Natural killer cell (primary cell): ENCODE data around the gene CXCL12. TPM values are rescaled to one million over a fixed set of nuclear protein-coding genes. Genes with fewer than 3 reads are reported as not detected.

Experiments
- ATAC-seq, 3 donors: fragments of 150-1000 bp in 2 of 3; fragments of 200-7000 bp in 1 of 3; cut with Tn5 transposase; 1 replicate in 1 of 3; 2 replicates in 2 of 3; pipeline ENCODE4 v1.10.0; 2021; ENCODE audit warnings: mild to moderate bottlenecking in 2 of 3, moderate library complexity in 2 of 3
- DNase-seq, 2 donors: peaks; one replicate each; pipeline versions ENCODE4 v3.0.0 to v3.0.0-alpha.2; 2013 to 2021; ENCODE audit warnings: mixed read lengths in 1 of 2
- H3K27ac ChIP-seq: one replicate; pipeline ENCODE4 v1.5.1; 2013; ENCODE audit warnings: mild to moderate bottlenecking, low read length
- H3K27me3 ChIP-seq: one replicate; pipeline ENCODE4 v1.6.1; 2013; ENCODE audit warnings: low read length; ENCODE audit not compliant: control insufficient read depth, insufficient read depth
- H3K36me3 ChIP-seq: one replicate; pipeline ENCODE4 v1.6.1; 2013; ENCODE audit warnings: low read length; ENCODE audit not compliant: control insufficient read depth, insufficient read depth
- H3K4me1 ChIP-seq: one replicate; pipeline ENCODE4 v1.6.1; 2013; ENCODE audit warnings: low read length; ENCODE audit not compliant: control insufficient read depth, insufficient read depth
- H3K4me3 ChIP-seq: one replicate; pipeline ENCODE4 v1.5.1; 2013; ENCODE audit warnings: low read length
- H3K9me3 ChIP-seq: one replicate; pipeline ENCODE4 v1.6.1; 2013; ENCODE audit warnings: low read length; ENCODE audit not compliant: control insufficient read depth, insufficient read depth
- H3K27ac Mint-ChIP-seq, 2 donors: one replicate each; pipeline ENCODE4 v1.8.0; 2022; ENCODE audit warnings: mild to moderate bottlenecking in 2 of 2, mixed read lengths in 2 of 2, moderate library complexity in 1 of 2
- H3K27me3 Mint-ChIP-seq, 2 donors: one replicate each; pipeline ENCODE4 v1.8.0; 2022; ENCODE audit warnings: low read depth in 2 of 2, mixed read lengths in 2 of 2
- H3K36me3 Mint-ChIP-seq: one replicate; pipeline ENCODE4 v1.8.0; 2022; ENCODE audit warnings: mixed read lengths
- H3K4me1 Mint-ChIP-seq, 2 donors: one replicate each; pipeline ENCODE4 v1.8.0; 2022; ENCODE audit warnings: mixed read lengths in 2 of 2
- H3K4me3 Mint-ChIP-seq: one replicate; pipeline ENCODE4 v1.8.0; 2022; ENCODE audit warnings: mild to moderate bottlenecking, moderate library complexity, mixed read lengths
- H3K9me3 Mint-ChIP-seq, 2 donors: one replicate each; pipeline ENCODE4 v1.8.0; 2022; ENCODE audit warnings: mixed read lengths in 2 of 2
- CTCF ChIP-seq: fragments of 200-600 bp; IDR thresholded peaks from one replicate; pipeline ENCODE4 v1.8.0; 2022; ENCODE audit warnings: antibody characterized with exemption
- WGBS: methylation state at CpG from one replicate; pipeline ENCODE4 v1.1.7; 2013; ENCODE audit warnings: missing lambda C conversion rate; ENCODE audit not compliant: insufficient coverage; 5-methylcytosine and 5-hydroxymethylcytosine counted together
- intact Hi-C: fragments of 100-400 bp; cut with micrococcal nuclease; formaldehyde crosslinking; loops from one replicate; pipeline ENCODE4 v1.14.2; 2022
- total RNA-seq, 4 donors: library from RNA; stranded (reverse); fragments of 120-200 nt in 1 of 4; gene quantifications; one replicate each; pipeline versions ENCODE4 v1.2.3 to v1.2.4, GENCODE V29; 2013 to 2022

Gene CXCL12
- total RNA-seq, 3 donors from 2014 or later (not counting 1 experiment from before 2014, with no cell fraction given) = not detected

GRCh38 chr10:44344727-44345126 lies 40.2 kb downstream of the CXCL12 start:
- H3K27me3 Mint-ChIP-seq = peaks cover 12 to 23% of the 10 kb centered on the region in 2 donors
- intact Hi-C loops = no loop called here
- Histone ChIP-seq H3K27ac (no peak overlapping the region), H3K27me3 (no peaks in the 10 kb centered on the region), H3K4me1 (no peaks in the 10 kb centered on the region), H3K9me3 (no peaks in the 10 kb centered on the region), H3K36me3 (no peaks in the 10 kb centered on the region), H3K4me3 (no peak overlapping the region)
- 67% methylated on average over 6 of the region's 6 CpGs for WGBS
- H3K36me3 Mint-ChIP-seq = no peaks in the 10 kb centered on the region
- TF ChIP-seq CTCF = no peak
- no peak overlapping the region for H3K4me3 Mint-ChIP-seq
- H3K9me3 Mint-ChIP-seq = no peaks in the 10 kb centered on the region
- no peak for ATAC-seq
- no peaks in the 10 kb centered on the region for H3K4me1 Mint-ChIP-seq
- no peak for DNase-seq
- H3K27ac Mint-ChIP-seq = no peak overlapping the region

GRCh38 chr10:44343843-44344242 lies 41.1 kb downstream of the CXCL12 start:
- Histone ChIP-seq H3K9me3 (no peaks in the 10 kb centered on the region), H3K4me3 (no peak overlapping the region), H3K36me3 (no peaks in the 10 kb centered on the region), H3K27me3 (no peaks in the 10 kb centered on the region), H3K27ac (no peak overlapping the region), H3K4me1 (no peaks in the 10 kb centered on the region)
- Mint-ChIP-seq H3K4me1 (no peaks in the 10 kb centered on the region), H3K9me3 (no peaks in the 10 kb centered on the region), H3K27me3 (peaks cover 12 to 23% of the 10 kb centered on the region in 2 donors), H3K36me3 (no peaks in the 10 kb centered on the region), H3K27ac (no peak overlapping the region), H3K4me3 (no peak overlapping the region)
- TF ChIP-seq CTCF = no peak
- ATAC-seq (no peak), DNase-seq (no peak)
- intact Hi-C loops = no loop called here
- WGBS = 76% methylated on average over 3 of the region's 3 CpGs

- Mint-ChIP-seq H3K27ac (no peak overlapping the region), H3K36me3 (no peaks in the 10 kb centered on the region), H3K9me3 (no peaks in the 10 kb centered on the region), H3K4me3 (no peak overlapping the region), H3K4me1 (no peaks in the 10 kb centered on the region), H3K27me3 (peaks cover 13 to 23% of the 10 kb centered on the region in 2 donors)
- Histone ChIP-seq H3K27me3 (no peaks in the 10 kb centered on the region), H3K27ac (no peak overlapping the region), H3K9me3 (no peaks in the 10 kb centered on the region), H3K4me3 (no peak overlapping the region), H3K4me1 (no peaks in the 10 kb centered on the region), H3K36me3 (no peaks in the 10 kb centered on the region)
- no peak for TF ChIP-seq CTCF
- no peak for DNase-seq
- intact Hi-C loops = no loop called here
- ATAC-seq = no peak
- WGBS = 93% methylated on average over 3 of the region's 3 CpGs
Observed at GRCh38 chr10:44341886-44342285, 43.0 kb downstream of the CXCL12 start.

DNA sequence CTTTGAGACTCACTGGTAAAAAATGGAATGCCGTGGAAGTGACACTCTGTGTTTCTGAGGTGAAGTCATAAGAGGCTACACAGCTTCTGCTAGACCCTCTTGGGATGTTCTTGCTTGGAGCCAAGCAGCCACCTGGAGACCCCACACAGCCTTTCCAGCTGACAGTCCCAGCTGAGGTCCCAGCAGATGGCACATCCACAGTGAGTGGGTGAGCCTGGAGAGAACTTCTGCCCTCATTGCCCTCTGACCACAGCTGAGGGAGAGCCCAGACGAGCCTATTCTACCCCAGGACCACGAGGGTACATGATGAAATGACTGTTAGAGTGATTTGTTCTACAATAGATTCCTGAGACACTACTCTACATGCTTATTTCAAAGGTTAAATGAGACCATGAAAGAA lies 44.3 kb downstream of the CXCL12 start:
- ATAC-seq (no peak), DNase-seq (no peak)
- no peak overlapping the region for H3K27ac Mint-ChIP-seq
- no peaks in the 10 kb centered on the region for H3K4me1 ChIP-seq
- no peaks in the 10 kb centered on the region for H3K9me3 ChIP-seq
- no peak overlapping the region for H3K4me3 ChIP-seq
- H3K9me3 Mint-ChIP-seq = no peaks in the 10 kb centered on the region
- no peak overlapping the region for H3K27ac ChIP-seq
- H3K4me3 Mint-ChIP-seq = no peak overlapping the region
- peaks cover 12 to 23% of the 10 kb centered on the region in 2 donors for H3K27me3 Mint-ChIP-seq
- H3K27me3 ChIP-seq = no peaks in the 10 kb centered on the region
- no peak for TF ChIP-seq CTCF
- no peaks in the 10 kb centered on the region for H3K36me3 Mint-ChIP-seq
- no peaks in the 10 kb centered on the region for H3K36me3 ChIP-seq
- H3K4me1 Mint-ChIP-seq = no peaks in the 10 kb centered on the region
- intact Hi-C loops = no loop called here
- WGBS = 66% methylated on average over 3 of the region's 3 CpGs
